Endodermal cell (in vitro differentiated cells): ENCODE results near the gene DNAH5. TPM values are rescaled to one million over a fixed set of nuclear protein-coding genes. Genes with fewer than 3 reads are reported as not detected.

Experiments used
- DNase-seq: peaks from one replicate; pipeline ENCODE4 v3.0.0-alpha.2; 2017
- H3K27ac ChIP-seq: 2 replicates; pipeline ENCODE4 v1.5.1; 2013; ENCODE audit warnings: mild to moderate bottlenecking, low read depth, low read length, moderate library complexity
- H3K27me3 ChIP-seq: 2 replicates; pipeline ENCODE4 v1.6.1; 2013; ENCODE audit warnings: mild to moderate bottlenecking, low read length, moderate library complexity; ENCODE audit not compliant: insufficient read depth, control insufficient read depth, poor library complexity, severe bottlenecking
- H3K36me3 ChIP-seq: 2 replicates; pipeline ENCODE4 v1.7.0; 2013; ENCODE audit warnings: mild to moderate bottlenecking, low read length, moderate library complexity; ENCODE audit not compliant: control insufficient read depth, insufficient read depth
- H3K4me1 ChIP-seq: one replicate; pipeline ENCODE4 v1.7.0; 2013; ENCODE audit warnings: low read length; ENCODE audit not compliant: control insufficient read depth, insufficient read depth
- H3K4me3 ChIP-seq: 2 replicates; pipeline ENCODE4 v1.5.1; 2013; ENCODE audit warnings: mild to moderate bottlenecking, low read length, moderate library complexity
- H3K9ac ChIP-seq: 2 replicates; pipeline ENCODE4 v1.6.1; 2013; ENCODE audit warnings: mild to moderate bottlenecking, low read length, moderate library complexity; ENCODE audit not compliant: poor library complexity, severe bottlenecking; ENCODE audit errors: extremely low read depth
- H3K9me3 ChIP-seq: 2 replicates; pipeline ENCODE4 v1.6.1; 2013; ENCODE audit warnings: mild to moderate bottlenecking, low read length, moderate library complexity; ENCODE audit not compliant: control insufficient read depth
- H3K27ac Mint-ChIP-seq: 2 replicates; pipeline ENCODE4 v1.8.0; 2020; ENCODE audit warnings: mixed read lengths
- H3K27me3 Mint-ChIP-seq: 2 replicates; pipeline ENCODE4 v1.8.0; 2021; ENCODE audit warnings: mild to moderate bottlenecking, mixed read lengths; ENCODE audit not compliant: insufficient read depth
- H3K36me3 Mint-ChIP-seq: 2 replicates; pipeline ENCODE4 v1.8.0; 2020; ENCODE audit warnings: low read depth, mixed read lengths
- H3K4me1 Mint-ChIP-seq: 2 replicates; pipeline ENCODE4 v1.8.0; 2020; ENCODE audit warnings: mixed read lengths
- H3K4me3 Mint-ChIP-seq: 2 replicates; pipeline ENCODE4 v1.8.0; 2020; ENCODE audit warnings: mild to moderate bottlenecking, moderate library complexity, mixed read lengths
- H3K9me3 Mint-ChIP-seq: 2 replicates; pipeline ENCODE4 v1.8.0; 2020; ENCODE audit warnings: mild to moderate bottlenecking, mixed read lengths
- CTCF ChIP-seq: fragments of 200-600 bp; sonication (generic); conservative IDR thresholded peaks from 2 replicates; pipeline ENCODE4 v1.5.0; 2021; ENCODE audit warnings: antibody characterized with exemption, mild to moderate bottlenecking
- WGBS, 2 experiments: methylation state at CpG; one replicate each; pipeline versions ENCODE4 v1.1.5 to v1.1.7; 2013; ENCODE audit warnings: missing lambda C conversion rate in 2 of 2, mixed read lengths in 1 of 2; ENCODE audit not compliant: insufficient coverage in 1 of 2, insufficient read length in 1 of 2; 5-methylcytosine and 5-hydroxymethylcytosine counted together
- total RNA-seq, 2 donors: library from RNA; stranded (reverse); fragmentation: NEBNext Ultra II Directional in 1 of 2; extraction: Animal tissue kit (Norgen Biotek cat#: 25700) in 1 of 2; gene quantifications; 2 replicates in 1 of 2; 3 replicates in 1 of 2; pipeline ENCODE4 v1.2.1, GENCODE V29; 2021

Gene DNAH5
- total RNA-seq, 2 donors from 2014 or later = 0.84 to 1.8 TPM

DNA sequence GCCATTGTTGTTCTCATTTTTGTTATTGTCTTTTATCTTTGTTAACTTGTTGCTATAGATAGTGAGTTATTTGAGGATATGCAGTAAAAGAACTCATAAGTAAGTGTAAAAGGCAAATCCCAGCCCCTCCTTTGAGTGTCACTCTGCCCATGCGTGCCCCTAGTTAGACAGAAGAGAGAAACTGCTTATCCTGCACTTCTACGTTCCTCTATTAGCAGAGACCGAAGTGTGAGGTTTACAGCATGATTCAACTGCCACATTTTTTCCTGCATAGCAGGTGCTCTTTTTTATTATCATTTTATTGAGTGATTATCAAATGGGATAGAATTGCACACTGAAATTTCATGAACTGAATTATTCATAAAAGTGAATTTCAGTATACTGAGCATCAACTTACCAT is 12.0 kb upstream of the DNAH5 start:
- no peaks in the 10 kb centered on the region for H3K27me3 ChIP-seq
- no peak overlapping the region for H3K4me3 Mint-ChIP-seq
- no peak overlapping the region for H3K27ac ChIP-seq
- H3K27ac Mint-ChIP-seq = no peak overlapping the region
- 83 to 87% methylated on average over 1 to 3 of the region's 3 CpGs for WGBS, 2 experiments
- H3K27me3 Mint-ChIP-seq = no peaks in the 10 kb centered on the region
- H3K36me3 Mint-ChIP-seq = no peaks in the 10 kb centered on the region
- no peak for DNase-seq
- H3K4me3 ChIP-seq = no peak overlapping the region
- H3K4me1 ChIP-seq = no peaks in the 10 kb centered on the region
- H3K9me3 Mint-ChIP-seq = no peaks in the 10 kb centered on the region
- H3K4me1 Mint-ChIP-seq = no peaks in the 10 kb centered on the region
- no peak for TF ChIP-seq CTCF
- H3K36me3 ChIP-seq = no peaks in the 10 kb centered on the region
- H3K9me3 ChIP-seq = no peaks in the 10 kb centered on the region
- no peak overlapping the region for H3K9ac ChIP-seq

GRCh38 chr5:13955896-13956295 is 11.4 kb upstream of the DNAH5 start:
- Mint-ChIP-seq H3K27me3 (no peaks in the 10 kb centered on the region), H3K4me1 (no peaks in the 10 kb centered on the region), H3K36me3 (no peaks in the 10 kb centered on the region), H3K9me3 (no peaks in the 10 kb centered on the region), H3K4me3 (no peak overlapping the region), H3K27ac (no peak overlapping the region)
- 86 to 93% methylated on average over 4 to 5 of the region's 5 CpGs for WGBS, 2 experiments
- H3K27me3 ChIP-seq = no peaks in the 10 kb centered on the region
- TF ChIP-seq CTCF = no peak
- no peak for DNase-seq
- H3K27ac ChIP-seq = no peak overlapping the region
- no peak overlapping the region for H3K4me3 ChIP-seq
- H3K36me3 ChIP-seq = no peaks in the 10 kb centered on the region
- no peaks in the 10 kb centered on the region for H3K4me1 ChIP-seq
- H3K9ac ChIP-seq = no peak overlapping the region
- no peaks in the 10 kb centered on the region for H3K9me3 ChIP-seq

DNA sequence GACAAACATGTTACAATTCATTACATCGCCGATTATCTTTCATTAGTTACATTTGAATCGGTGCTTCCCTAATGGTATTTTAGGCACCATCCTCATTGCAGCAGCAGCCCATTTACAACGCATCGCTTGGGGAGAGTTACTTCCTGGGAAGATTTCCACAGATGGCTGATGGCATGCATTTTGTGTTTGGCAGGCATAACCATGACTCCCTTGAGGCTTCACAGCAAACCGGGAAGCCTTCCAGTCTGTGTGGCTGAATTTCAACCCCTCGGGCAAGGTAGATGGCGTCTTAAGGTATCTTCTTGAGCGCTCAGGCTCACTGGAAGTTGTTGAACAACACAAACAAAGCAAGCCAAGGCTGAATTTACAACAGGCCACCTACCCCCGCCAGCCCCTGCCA is 1.6 kb upstream of the DNAH5 start:
- no peak overlapping the region for H3K27ac ChIP-seq
- DNase-seq = no peak
- H3K27ac Mint-ChIP-seq = no peak overlapping the region
- H3K9ac ChIP-seq = no peak overlapping the region
- H3K27me3 Mint-ChIP-seq = no peaks in the 10 kb centered on the region
- no peaks in the 10 kb centered on the region for H3K27me3 ChIP-seq
- TF ChIP-seq CTCF = no peak
- H3K9me3 Mint-ChIP-seq = no peaks in the 10 kb centered on the region
- no peak overlapping the region for H3K4me3 Mint-ChIP-seq
- H3K4me3 ChIP-seq = no peak overlapping the region
- WGBS, 2 experiments = 94 to 95% methylated on average over 9 to 10 of the region's 10 CpGs
- no peaks in the 10 kb centered on the region for H3K9me3 ChIP-seq
- no peaks in the 10 kb centered on the region for H3K36me3 ChIP-seq
- H3K4me1 ChIP-seq = peaks cover 2% of the 10 kb centered on the region
- H3K36me3 Mint-ChIP-seq = no peaks in the 10 kb centered on the region
- peaks cover 28% of the 10 kb centered on the region for H3K4me1 Mint-ChIP-seq
